HEK293T (cell line): Measurements from ENCODE around the gene DBNDD2.

Source experiments
- BHLHE40 ChIP-seq: fragments of 450-650 bp; IDR thresholded peaks from 2 replicates; pipeline ENCODE4 v1.6.1; 2016; ENCODE audit warnings: mild to moderate bottlenecking, moderate library complexity, borderline replicate concordance
- FOXA1 ChIP-seq: fragments of 450-650 bp; IDR thresholded peaks from 2 replicates; pipeline ENCODE4 v1.6.1; 2016; ENCODE audit warnings: mild to moderate bottlenecking
- L3MBTL2 ChIP-seq: fragments of 450-650 bp; conservative IDR thresholded peaks from 2 replicates; pipeline ENCODE4 v1.6.1; 2016; ENCODE audit warnings: mild to moderate bottlenecking
- NFRKB ChIP-seq: fragments of 450-650 bp; IDR thresholded peaks from 2 replicates; pipeline ENCODE4 v1.6.1; 2016; ENCODE audit warnings: mild to moderate bottlenecking, moderate library complexity
- SP1 ChIP-seq: fragments of 450-650 bp; IDR thresholded peaks from 2 replicates; pipeline ENCODE4 v1.6.1; 2017

- TF ChIP-seq BHLHE40 (no peak), FOXA1 (no peak), NFRKB (no peak), SP1 (no peak), L3MBTL2 (no peak)
Measured at GRCh38 chr20:45391559-45391958, 16.5 kb upstream of the DBNDD2 start.
